Heart left ventricle (tissue), 16 donors: Measurements from ENCODE around the gene YPEL3. TPM values are rescaled to one million over a fixed set of nuclear protein-coding genes. Genes with fewer than 3 reads are reported as not detected.
A peak's percentile ranks its signal among the peaks of the same experiment; 100 is the strongest.

Experiments
- ATAC-seq, 4 donors: fragments of 200-7000 bp; cut with Tn5 transposase; one replicate each; pipeline ENCODE4 v1.9.1; 2020 to 2022; ENCODE audit warnings: moderate library complexity in 4 of 4, mild to moderate bottlenecking in 3 of 4, moderate number of reproducible peaks in 1 of 4
- DNase-seq, 5 donors: peaks; one replicate each; pipeline ENCODE4 v3.0.0-alpha.2; 2020
- H3K27ac ChIP-seq, 12 donors: fragments of 200-600 bp; sonication (generic) in 4 of 12; one replicate each; pipeline versions ENCODE4 v1.5.0 to v1.8.0; 2016 to 2022; ENCODE audit warnings: mild to moderate bottlenecking in 2 of 12
- H3K27me3 ChIP-seq, 9 donors: fragments of 200-600 bp; sonication (generic) in 2 of 9; one replicate each; pipeline versions ENCODE4 v1.5.1 to v1.8.0; 2016 to 2022; ENCODE audit warnings: mild to moderate bottlenecking in 3 of 9
- H3K36me3 ChIP-seq, 9 donors: fragments of 200-600 bp; sonication (generic) in 2 of 9; one replicate each; pipeline versions ENCODE4 v1.5.0 to v1.8.0; 2018 to 2022; ENCODE audit warnings: mild to moderate bottlenecking in 2 of 9
- H3K4me1 ChIP-seq, 12 donors: fragments of 200-600 bp; sonication (generic) in 4 of 12; one replicate each; pipeline versions ENCODE4 v1.5.0 to v1.8.0; 2016 to 2022; ENCODE audit warnings: mild to moderate bottlenecking in 3 of 12
- H3K4me3 ChIP-seq, 12 donors: fragments of 200-600 bp; sonication (generic) in 4 of 12; one replicate each; pipeline versions ENCODE4 v1.5.0 to v1.8.0; 2017 to 2022; ENCODE audit warnings: mild to moderate bottlenecking in 9 of 12, moderate library complexity in 4 of 12
- H3K9me3 ChIP-seq, 12 donors: fragments of 200-600 bp; sonication (generic) in 4 of 12; one replicate each; pipeline versions ENCODE4 v1.5.0 to v1.8.0; 2016 to 2022; ENCODE audit warnings: mild to moderate bottlenecking in 1 of 12
- CTCF ChIP-seq, 12 donors: fragments of 200-600 bp; sonication (generic) in 4 of 12; IDR thresholded peaks; one replicate each; pipeline versions ENCODE4 v1.5.0 to v1.8.0; 2018 to 2022; ENCODE audit warnings: antibody characterized with exemption in 12 of 12, mild to moderate bottlenecking in 5 of 12
- POLR2A ChIP-seq, 2 donors: fragments of 450-650 bp; IDR thresholded peaks; one replicate each; pipeline ENCODE4 v1.6.1; 2017; ENCODE audit warnings: antibody characterized with exemption in 2 of 2, mild to moderate bottlenecking in 2 of 2, moderate library complexity in 2 of 2
- WGBS, 4 donors: extraction: QIAGEN DNeasy Blood & Tissue Kit in 2 of 4; methylation state at CpG; one replicate each; pipeline versions ENCODE4 v1.1.5 to v1.1.7; 2013 to 2018; 5-methylcytosine and 5-hydroxymethylcytosine counted together
- intact Hi-C, 10 donors: fragments of 100-400 bp; cut with DNase I; formaldehyde crosslinking; loops; one replicate each; pipeline versions ENCODE4 v1.11.1 to v1.14.2; 2022
- polyA plus RNA-seq, 2 donors: library from polyadenylated mRNA; stranded (reverse); fragments of 200-250 nt; gene quantifications; one replicate each; pipeline ENCODE4 v1.2.3, GENCODE V29; 2013
- total RNA-seq, 9 donors: library from RNA; depleted of rRNA in 2 of 9; stranded (reverse); fragments of >200 nt in 2 of 9; fragmentation: NEBNext Ultra II Directional in 3 of 9; extraction: Animal tissue kit (Norgen Biotek cat#: 25700) in 3 of 9; gene quantifications; one replicate each; pipeline versions ENCODE4 v1.1.0 to v1.2.4, GENCODE V29; 2016 to 2023
- donor health status: ischemic (EF 13 %, LVEDD 7.1; RV severe dilation, severe dysfunction).
- donor health status: healthy with polysubstance abuse.
- donor health status: DM: no; HTN: yes; CAD: no.
- donor health status: DM: no; HTN: no; CAD: no.
- donor health status: ischemic (EF 25% LVEDD 6.9; RV normal size, moderate dysfunction).
- donor health status: ischemic (EF 25% LVEDD 5.7; RV mildly dilated, moderate dysfunction).
- donor health status: healthy.
- donor health status: DM: yes; HTN: yes; CAD: no.
- donor health status: ischemic (EF 35%, LVEDD 5.7; RV mildly dilated, moderate dysfunction).
- donor health status: nonischemic (EF 11% LVEDD 7.7; RV severe dilation, severe dysfunction).
- donor health status: DM: yes; HTN: yes; CAD: no.
- donor health status: PGD.
- donor health status: ischemic (EF 29% LVEDD 5.4; RV normal size, mild dysfunction).
- donor health status: nonischemic (EF 23%, LVEDD 6.1; RV moderate dilation, normal function).

Gene YPEL3
- total and polyA plus RNA-seq, 11 donors: 34.8 to 248 (median 50.3) TPM

- TF ChIP-seq CTCF (IDR thresholded peaks at IDR 0.05) (no peak), POLR2A (IDR thresholded peaks at IDR 0.05) (no peak)
Observed at GRCh38 chr16:30104090-30104489, 8.1 kb upstream of the YPEL3 start.

GRCh38 chr16:30096862-30097563 is 1.0 kb upstream of the YPEL3 start:
- Histone ChIP-seq H3K4me3 (peak overlapping the region in 8 of 12 donors; percentile 65 to 96 (median 80)), H3K27ac (peak overlapping the region; percentile 82 to 98 (median 94)), H3K27me3 (no peaks in the 10 kb centered on the region), H3K4me1 (peaks cover 4 to 41% (median 29%) of the 10 kb centered on the region in 12 donors), H3K36me3 (peaks cover 0 to 25% (median 14%) of the 10 kb centered on the region in 9 donors), H3K9me3 (peaks cover 0 to 31% (median 12%) of the 10 kb centered on the region in 12 donors)
- DNase-seq (peak in 1 of 5 donors; percentile 38), ATAC-seq (no peak)
- intact Hi-C loops: loop anchor here in 4 of 10 donors (1.0 to 10.0 kb wide), 5 partner anchors 26 to 318 kb away; partner anchors contain the start of genes CD2BP2 (in 1 of the 4), MAPK3 (in 1 of the 4), TLCD3B (in 1 of the 4) and ZNF771 (in 1 of the 4)
- 95 to 97% (median 97%) methylated on average over 18 of the region's 18 CpGs for WGBS, 4 donors
- no peak for TF ChIP-seq POLR2A (IDR thresholded peaks at IDR 0.05)
- TF ChIP-seq CTCF (IDR thresholded peaks at IDR 0.05): no peak

More at GRCh38 chr16:30104090-30104489, 8.1 kb upstream of the YPEL3 start:
- DNase-seq (no peak), ATAC-seq (peak in 1 of 4 donors; percentile 15)
- H3K4me3 ChIP-seq: no peak overlapping the region
- no peaks in the 10 kb centered on the region for H3K4me1 ChIP-seq
- no peaks in the 10 kb centered on the region for H3K27me3 ChIP-seq
- H3K36me3 ChIP-seq: peaks cover 0 to 50% (median 41%) of the 10 kb centered on the region in 9 donors
- intact Hi-C loops: no loop called here
- no peak overlapping the region for H3K27ac ChIP-seq
- peaks cover 0 to 4% (median 0%) of the 10 kb centered on the region in 12 donors for H3K9me3 ChIP-seq
- 87 to 92% (median 89%) methylated on average over 4 of the region's 4 CpGs for WGBS, 4 donors

- Histone ChIP-seq H3K4me3 (peak overlapping the region; percentile 28 to 96 (median 77)), H3K36me3 (peaks cover 0 to 25% (median 14%) of the 10 kb centered on the region in 9 donors), H3K27ac (peak overlapping the region; percentile 82 to 98 (median 94)), H3K27me3 (no peaks in the 10 kb centered on the region), H3K9me3 (peaks cover 0 to 31% (median 12%) of the 10 kb centered on the region in 12 donors), H3K4me1 (peaks cover 4 to 54% (median 41%) of the 10 kb centered on the region in 12 donors)
- ATAC-seq (no peak), DNase-seq (peak in 3 of 5 donors; percentile 37 to 64 (median 45))
- intact Hi-C loops: loop anchor here in 5 of 10 donors (1.0 to 10.0 kb wide), 6 partner anchors 27 to 319 kb away; partner anchors contain the start of genes MAPK3 (in 2 of the 5), CD2BP2 (in 1 of the 5), TLCD3B (in 1 of the 5) and ZNF771 (in 1 of the 5)
- WGBS, 4 donors: 4 to 21% (median 15%) methylated on average over 12 to 47 of the region's 47 CpGs
- TF ChIP-seq CTCF (IDR thresholded peaks at IDR 0.05): no peak
- no peak for TF ChIP-seq POLR2A (IDR thresholded peaks at IDR 0.05)
Observed at GRCh38 chr16:30095166-30096078, 591 bp downstream of the YPEL3 start.
